OCI-LY3 (cell line): ENCODE results near the gene APOL3.

Experiments used
- H2AFZ ChIP-seq: fragments of 200-600, 300-600 bp; shearing (Covaris generic); 2 replicates; pipeline ENCODE4 v1.6.0; 2014; ENCODE audit warnings: antibody characterized with exemption, low read depth, low read length
- H3K27ac ChIP-seq: fragments of 200-600, 300-600 bp; sonication (generic); 2 replicates; pipeline ENCODE4 v1.5.1; 2014; ENCODE audit warnings: mild to moderate bottlenecking, low read length, moderate library complexity, mixed read lengths
- H3K27me3 ChIP-seq: fragments of 200-600, 300-600 bp; sonication (generic); 2 replicates; pipeline ENCODE4 v1.6.1; 2014; ENCODE audit warnings: low read depth, low read length, mixed read lengths
- H3K36me3 ChIP-seq: fragments of 200-600, 300-600 bp; sonication (generic); replicated peaks from 2 replicates; pipeline ENCODE3; 2014; ENCODE audit warnings: low read depth, low read length, mixed read lengths
- H3K4me1 ChIP-seq: fragments of 300-600, 200-600 bp; sonication (generic); 2 replicates; pipeline ENCODE4 v1.6.1; 2014; ENCODE audit warnings: low read length, mixed read lengths
- H3K4me2 ChIP-seq: fragments of 200-600, 300-600 bp; sonication (generic); 2 replicates; pipeline ENCODE4 v1.6.1; 2014; ENCODE audit warnings: low read length, mixed read lengths
- H3K4me3 ChIP-seq: fragments of 300-600, 200-600 bp; sonication (generic); 2 replicates; pipeline ENCODE4 v1.5.1; 2014; ENCODE audit warnings: antibody characterized with exemption, mild to moderate bottlenecking, low read length, moderate library complexity
- H3K79me2 ChIP-seq: fragments of 300-600, 200-600 bp; shearing (Covaris generic); 2 replicates; pipeline ENCODE4 v1.6.1; 2014; ENCODE audit warnings: mild to moderate bottlenecking, low read length, mixed read lengths
- H3K9ac ChIP-seq: fragments of 300-600, 200-600 bp; shearing (Covaris generic); 2 replicates; pipeline ENCODE4 v1.6.0; 2014; ENCODE audit warnings: mild to moderate bottlenecking, low read length, moderate library complexity
- H3K9me3 ChIP-seq: fragments of 200-600, 300-600 bp; shearing (Covaris generic); 2 replicates; pipeline ENCODE4 v1.6.1; 2014; ENCODE audit warnings: low read length, mixed read lengths; ENCODE audit not compliant: insufficient read depth
- H4K20me1 ChIP-seq: fragments of 200-600, 300-600 bp; sonication (generic); 2 replicates; pipeline ENCODE4 v1.6.1; 2016; ENCODE audit warnings: low read length, mixed read lengths; ENCODE audit not compliant: insufficient read depth
- EZH2phosphoT487 ChIP-seq: fragments of 200-600 bp; shearing (Covaris generic); IDR thresholded peaks from 2 replicates; pipeline ENCODE4 v1.6.1; 2018; ENCODE audit warnings: antibody characterized with exemption, mixed run types, low read depth
- TF ChIP-seq, protein P1 (sequence below): fragments of 200-600, 300-600 bp; sonication (generic); IDR thresholded peaks from 2 replicates; pipeline ENCODE4 v1.5.1; 2014; ENCODE audit warnings: antibody characterized with exemption, low read length, low read depth

The APOL3 gene

GRCh38 chr22:36197065-36197440 is 36.5 kb upstream of the APOL3 start:
- Histone ChIP-seq H2AFZ (no peak overlapping the region), H3K4me3 (no peak overlapping the region)
- TF ChIP-seq, protein P1, sequence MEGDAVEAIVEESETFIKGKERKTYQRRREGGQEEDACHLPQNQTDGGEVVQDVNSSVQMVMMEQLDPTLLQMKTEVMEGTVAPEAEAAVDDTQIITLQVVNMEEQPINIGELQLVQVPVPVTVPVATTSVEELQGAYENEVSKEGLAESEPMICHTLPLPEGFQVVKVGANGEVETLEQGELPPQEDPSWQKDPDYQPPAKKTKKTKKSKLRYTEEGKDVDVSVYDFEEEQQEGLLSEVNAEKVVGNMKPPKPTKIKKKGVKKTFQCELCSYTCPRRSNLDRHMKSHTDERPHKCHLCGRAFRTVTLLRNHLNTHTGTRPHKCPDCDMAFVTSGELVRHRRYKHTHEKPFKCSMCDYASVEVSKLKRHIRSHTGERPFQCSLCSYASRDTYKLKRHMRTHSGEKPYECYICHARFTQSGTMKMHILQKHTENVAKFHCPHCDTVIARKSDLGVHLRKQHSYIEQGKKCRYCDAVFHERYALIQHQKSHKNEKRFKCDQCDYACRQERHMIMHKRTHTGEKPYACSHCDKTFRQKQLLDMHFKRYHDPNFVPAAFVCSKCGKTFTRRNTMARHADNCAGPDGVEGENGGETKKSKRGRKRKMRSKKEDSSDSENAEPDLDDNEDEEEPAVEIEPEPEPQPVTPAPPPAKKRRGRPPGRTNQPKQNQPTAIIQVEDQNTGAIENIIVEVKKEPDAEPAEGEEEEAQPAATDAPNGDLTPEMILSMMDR = no peak
- no peak for TF ChIP-seq EZH2phosphoT487

GRCh38 chr22:36196254-36197064 is 35.9 kb upstream of the APOL3 start:
- TF ChIP-seq, protein P1 = no peak
- TF ChIP-seq EZH2phosphoT487 = no peak
- Histone ChIP-seq H3K27ac (no peak overlapping the region), H3K9ac (no peak overlapping the region), H3K4me2 (no peak overlapping the region), H3K9me3 (no peaks in the 10 kb centered on the region), H3K4me1 (peaks cover 15% of the 10 kb centered on the region), H3K4me3 (no peak overlapping the region), H2AFZ (no peak overlapping the region), H3K36me3 (no peaks in the 10 kb centered on the region), H4K20me1 (no peaks in the 10 kb centered on the region), H3K79me2 (no peaks in the 10 kb centered on the region), H3K27me3 (peaks cover 31% of the 10 kb centered on the region)

More at GRCh38 chr22:36197065-36197440, 36.5 kb upstream of the APOL3 start:
- Histone ChIP-seq H3K9me3 (no peaks in the 10 kb centered on the region), H3K4me2 (no peak overlapping the region), H3K27ac (no peak overlapping the region), H3K27me3 (peaks cover 30% of the 10 kb centered on the region), H3K9ac (no peak overlapping the region), H3K4me1 (peaks cover 15% of the 10 kb centered on the region), H4K20me1 (no peaks in the 10 kb centered on the region), H3K36me3 (no peaks in the 10 kb centered on the region), H3K79me2 (no peaks in the 10 kb centered on the region)

GRCh38 chr22:36194971-36195370 is 34.4 kb upstream of the APOL3 start:
- Histone ChIP-seq H3K79me2 (no peaks in the 10 kb centered on the region), H3K9me3 (no peaks in the 10 kb centered on the region), H3K27ac (no peak overlapping the region), H4K20me1 (no peaks in the 10 kb centered on the region), H3K36me3 (no peaks in the 10 kb centered on the region), H3K4me3 (no peak overlapping the region), H3K9ac (no peak overlapping the region), H2AFZ (no peak overlapping the region), H3K4me2 (no peak overlapping the region), H3K4me1 (peaks cover 15% of the 10 kb centered on the region), H3K27me3 (peaks cover 36% of the 10 kb centered on the region)
- TF ChIP-seq, protein P1 = peak; percentile 90
- no peak for TF ChIP-seq EZH2phosphoT487

DNA sequence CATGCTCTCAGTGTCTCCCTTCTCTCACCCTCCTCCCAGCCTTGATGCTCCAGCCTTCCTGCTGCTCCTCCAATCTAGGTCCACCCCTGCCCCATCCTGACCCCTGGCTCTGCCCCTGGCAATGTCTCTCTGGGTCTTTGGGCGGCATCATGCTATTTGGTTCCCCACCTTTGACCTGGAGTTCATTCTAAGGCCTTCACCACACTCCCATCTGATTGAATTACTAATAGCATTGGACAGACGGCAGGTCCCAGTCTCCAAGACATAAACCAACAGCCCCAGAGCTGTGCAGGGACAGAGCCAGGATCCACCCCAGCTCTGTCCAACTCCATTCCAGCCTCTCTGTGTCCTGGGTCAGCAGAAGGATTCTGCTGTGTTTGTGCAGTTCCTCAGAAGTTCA is 33.8 kb upstream of the APOL3 start:
- TF ChIP-seq EZH2phosphoT487 = no peak
- TF ChIP-seq, protein P1 = no peak
- H3K4me1 ChIP-seq = peaks cover 15% of the 10 kb centered on the region

More for the DNA sequence above, 33.8 kb upstream of the APOL3 start:
- no peaks in the 10 kb centered on the region for H3K79me2 ChIP-seq
- peaks cover 41% of the 10 kb centered on the region for H3K27me3 ChIP-seq
- H3K27ac ChIP-seq = no peak overlapping the region
- no peak overlapping the region for H2AFZ ChIP-seq
- H3K9ac ChIP-seq = no peak overlapping the region
- H4K20me1 ChIP-seq = no peaks in the 10 kb centered on the region
- no peak overlapping the region for H3K4me2 ChIP-seq
- H3K9me3 ChIP-seq = no peaks in the 10 kb centered on the region
- no peak overlapping the region for H3K4me3 ChIP-seq
- H3K36me3 ChIP-seq = no peaks in the 10 kb centered on the region
